Neural progenitor cell (in vitro differentiated cells): Measurements from ENCODE around the gene TSR3. TPM values are rescaled to one million over a fixed set of nuclear protein-coding genes. Genes with fewer than 3 reads are reported as not detected.

Experiments used
- DNase-seq: peaks from one replicate; pipeline ENCODE4 v3.0.0-alpha.2; 2016; ENCODE audit warnings: low spot score
- H2AFZ ChIP-seq: fragments of 200-600 bp; sonication (generic); replicated peaks from 2 replicates; pipeline ENCODE4 v1.6.1; 2016; ENCODE audit warnings: antibody characterized with exemption
- H3F3A ChIP-seq: fragments of 200-600 bp; sonication (generic); 2 replicates; pipeline ENCODE4 v1.6.1; 2016; ENCODE audit warnings: antibody characterized with exemption, low read depth
- H3K27ac ChIP-seq: fragments of 200-600 bp; sonication (generic); 2 replicates; pipeline ENCODE4 v1.5.1; 2016; ENCODE audit warnings: mild to moderate bottlenecking
- H3K27me3 ChIP-seq: fragments of 200-600 bp; sonication (generic); 2 replicates; pipeline ENCODE4 v1.6.1; 2016; ENCODE audit warnings: mild to moderate bottlenecking, moderate library complexity
- H3K36me3 ChIP-seq: fragments of 200-600 bp; sonication (generic); 2 replicates; pipeline ENCODE4 v1.5.1; 2016
- H3K4me1 ChIP-seq: fragments of 200-600 bp; sonication (generic); 2 replicates; pipeline ENCODE4 v1.6.1; 2016; ENCODE audit warnings: mixed run types
- H3K4me2 ChIP-seq: fragments of 200-600 bp; sonication (generic); 2 replicates; pipeline ENCODE4 v1.6.1; 2016
- H3K4me3 ChIP-seq: fragments of 200-600 bp; sonication (generic); 2 replicates; pipeline ENCODE4 v1.5.1; 2016
- H3K79me2 ChIP-seq: fragments of 200-600 bp; sonication (generic); 2 replicates; pipeline ENCODE4 v1.6.1; 2016; ENCODE audit warnings: low read depth
- H3K9ac ChIP-seq: fragments of 200-600 bp; sonication (generic); 2 replicates; pipeline ENCODE4 v1.6.1; 2016
- H3K9me3 ChIP-seq: fragments of 200-600 bp; sonication (generic); 2 replicates; pipeline ENCODE4 v1.5.1; 2016; ENCODE audit warnings: low read depth
- H4K20me1 ChIP-seq: fragments of 200-600 bp; sonication (generic); 2 replicates; pipeline ENCODE4 v1.6.1; 2016; ENCODE audit warnings: low read depth
- H3K27ac Mint-ChIP-seq: 3 replicates; pipeline ENCODE4 v1.8.0; 2021; ENCODE audit warnings: mixed read lengths
- H3K27me3 Mint-ChIP-seq: 2 replicates; pipeline ENCODE4 v1.8.0; 2022; ENCODE audit warnings: low read depth, mild to moderate bottlenecking, inconsistent platforms, moderate library complexity, mixed read lengths; ENCODE audit not compliant: insufficient read depth
- H3K36me3 Mint-ChIP-seq: 3 replicates; pipeline ENCODE4 v1.8.0; 2021; ENCODE audit warnings: mixed read lengths
- H3K4me1 Mint-ChIP-seq: 3 replicates; pipeline ENCODE4 v1.8.0; 2021; ENCODE audit warnings: mixed read lengths
- H3K4me3 Mint-ChIP-seq: 3 replicates; pipeline ENCODE4 v1.8.0; 2021; ENCODE audit warnings: mild to moderate bottlenecking, moderate library complexity, mixed read lengths
- H3K9me3 Mint-ChIP-seq: 3 replicates; pipeline ENCODE4 v1.8.0; 2020; ENCODE audit warnings: mixed read lengths
- CTCF ChIP-seq: fragments of 200-600 bp; sonication (generic); IDR thresholded peaks from 2 replicates; pipeline ENCODE4 v1.5.1; 2017; ENCODE audit warnings: antibody characterized with exemption, mild to moderate bottlenecking
- EZH2 ChIP-seq: fragments of 200-600 bp; sonication (generic); IDR thresholded peaks from 2 replicates; pipeline ENCODE4 v1.6.1; 2017; ENCODE audit warnings: antibody characterized with exemption, mild to moderate bottlenecking, moderate library complexity
- EZH2phosphoT487 ChIP-seq: fragments of 200-600 bp; sonication (generic); IDR thresholded peaks from 2 replicates; pipeline ENCODE4 v1.6.1; 2017; ENCODE audit warnings: antibody characterized with exemption
- total RNA-seq: library from RNA; depleted of rRNA; stranded (reverse); fragments of >200 nt; gene quantifications from 2 replicates; pipeline ENCODE4 v1.2.3, GENCODE V29; 2015; ENCODE audit warnings: low replicate concordance

TSR3 gene
- total RNA-seq, 1 donor from 2014 or later = 22.4 TPM

GRCh38 chr16:1390239-1390779, 38.6 kb upstream of the TSR3 start:
- no peaks in the 10 kb centered on the region for H3K36me3 ChIP-seq
- no peak overlapping the region for H2AFZ ChIP-seq
- H3K27ac ChIP-seq = no peak overlapping the region
- no peaks in the 10 kb centered on the region for H4K20me1 ChIP-seq
- H3K4me3 Mint-ChIP-seq = no peak overlapping the region
- DNase-seq = no peak
- H3K9me3 ChIP-seq = no peaks in the 10 kb centered on the region
- no peaks in the 10 kb centered on the region for H3K79me2 ChIP-seq
- no peaks in the 10 kb centered on the region for H3F3A ChIP-seq
- no peaks in the 10 kb centered on the region for H3K4me1 Mint-ChIP-seq
- H3K36me3 Mint-ChIP-seq = peaks cover 6% of the 10 kb centered on the region
- no peaks in the 10 kb centered on the region for H3K27me3 Mint-ChIP-seq
- no peak overlapping the region for H3K27ac Mint-ChIP-seq
- H3K27me3 ChIP-seq = no peaks in the 10 kb centered on the region
- H3K9ac ChIP-seq = no peak overlapping the region
- no peaks in the 10 kb centered on the region for H3K4me1 ChIP-seq
- H3K4me3 ChIP-seq = no peak overlapping the region
- H3K9me3 Mint-ChIP-seq = no peaks in the 10 kb centered on the region
- TF ChIP-seq CTCF = no peak
- TF ChIP-seq EZH2phosphoT487 = no peak
- TF ChIP-seq EZH2 = no peak
- no peak overlapping the region for H3K4me2 ChIP-seq

GRCh38 chr16:1389762-1390161, 38.1 kb upstream of the TSR3 start:
- Histone ChIP-seq H3K4me3 (no peak overlapping the region), H3K79me2 (no peaks in the 10 kb centered on the region), H4K20me1 (no peaks in the 10 kb centered on the region), H2AFZ (no peak overlapping the region), H3K9ac (no peak overlapping the region), H3K27ac (no peak overlapping the region), H3K4me1 (no peaks in the 10 kb centered on the region), H3K27me3 (no peaks in the 10 kb centered on the region), H3K36me3 (no peaks in the 10 kb centered on the region), H3K9me3 (no peaks in the 10 kb centered on the region), H3F3A (no peaks in the 10 kb centered on the region), H3K4me2 (no peak overlapping the region)
- Mint-ChIP-seq H3K27ac (no peak overlapping the region), H3K27me3 (no peaks in the 10 kb centered on the region), H3K4me1 (no peaks in the 10 kb centered on the region), H3K36me3 (peaks cover 6% of the 10 kb centered on the region), H3K9me3 (no peaks in the 10 kb centered on the region), H3K4me3 (no peak overlapping the region)
- no peak for DNase-seq
- TF ChIP-seq EZH2phosphoT487 (no peak), CTCF (no peak), EZH2 (no peak)

GRCh38 chr16:1387331-1387730, 35.7 kb upstream of the TSR3 start:
- H3K4me1 ChIP-seq = no peaks in the 10 kb centered on the region
- H3K9me3 ChIP-seq = no peaks in the 10 kb centered on the region
- no peaks in the 10 kb centered on the region for H3K79me2 ChIP-seq
- no peak overlapping the region for H3K4me2 ChIP-seq
- no peaks in the 10 kb centered on the region for H3K36me3 ChIP-seq
- no peak overlapping the region for H3K4me3 ChIP-seq
- H3F3A ChIP-seq = no peaks in the 10 kb centered on the region
- TF ChIP-seq CTCF = no peak
- TF ChIP-seq EZH2phosphoT487 = no peak
- no peak for TF ChIP-seq EZH2
- H3K4me1 Mint-ChIP-seq = no peaks in the 10 kb centered on the region
- no peak overlapping the region for H3K4me3 Mint-ChIP-seq
- H3K27ac ChIP-seq = no peak overlapping the region
- H3K9me3 Mint-ChIP-seq = no peaks in the 10 kb centered on the region
- no peak for DNase-seq
- H3K27me3 ChIP-seq = no peaks in the 10 kb centered on the region
- peaks cover 5% of the 10 kb centered on the region for H3K36me3 Mint-ChIP-seq
- no peak overlapping the region for H2AFZ ChIP-seq
- H3K27ac Mint-ChIP-seq = no peak overlapping the region
- no peak overlapping the region for H3K9ac ChIP-seq
- no peaks in the 10 kb centered on the region for H4K20me1 ChIP-seq
- H3K27me3 Mint-ChIP-seq = no peaks in the 10 kb centered on the region
